Measurements from ENCODE around the gene KLK1.

Gene KLK1

DNA sequence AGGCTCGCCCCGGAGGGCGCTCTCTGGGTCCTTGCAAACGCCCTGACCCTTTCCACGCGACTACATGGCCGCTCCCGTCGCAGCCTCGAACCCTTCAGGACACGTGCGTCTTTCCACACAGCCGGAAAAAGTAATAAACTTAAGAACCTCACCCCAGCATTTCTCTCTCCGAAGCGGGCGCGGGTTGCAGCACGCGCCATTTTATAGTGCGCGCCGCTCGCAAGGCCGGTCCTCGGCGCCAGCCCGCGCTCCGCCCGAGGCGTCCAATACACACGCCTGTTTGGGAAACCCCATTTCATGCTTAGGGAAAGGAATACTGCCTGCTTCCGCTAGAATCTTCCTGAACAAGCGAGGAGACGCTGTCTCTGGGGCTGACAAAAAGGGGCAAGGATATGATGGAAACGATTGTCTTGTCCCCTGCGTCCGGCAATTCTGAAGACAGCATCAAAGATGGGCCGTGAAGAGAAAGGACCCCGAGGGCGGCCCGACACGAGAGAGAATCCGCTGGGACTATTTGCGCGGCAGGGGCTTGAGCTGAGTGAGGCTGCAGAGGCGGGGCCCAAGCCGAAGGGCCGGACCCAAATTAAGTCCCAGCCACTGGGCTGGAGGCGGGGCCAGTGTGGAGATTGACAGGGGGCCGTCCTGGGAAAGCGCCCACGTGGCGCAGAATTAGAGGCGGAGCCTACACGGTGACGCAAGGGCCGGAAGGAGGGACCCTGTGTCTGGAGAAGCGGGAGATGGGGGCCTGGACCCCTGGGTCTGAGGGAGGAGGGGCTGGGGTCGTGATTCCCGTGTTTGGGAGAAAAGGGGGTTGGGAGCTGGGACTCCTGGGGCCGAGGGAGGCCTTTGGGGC lies 18.9 kb downstream of the KLK1 start:
- peaks cover 43% of the 10 kb centered on the region for H3K4me1 Mint-ChIP-seq
- peak; percentile 99 for DNase-seq
- TF ChIP-seq, protein P1, sequence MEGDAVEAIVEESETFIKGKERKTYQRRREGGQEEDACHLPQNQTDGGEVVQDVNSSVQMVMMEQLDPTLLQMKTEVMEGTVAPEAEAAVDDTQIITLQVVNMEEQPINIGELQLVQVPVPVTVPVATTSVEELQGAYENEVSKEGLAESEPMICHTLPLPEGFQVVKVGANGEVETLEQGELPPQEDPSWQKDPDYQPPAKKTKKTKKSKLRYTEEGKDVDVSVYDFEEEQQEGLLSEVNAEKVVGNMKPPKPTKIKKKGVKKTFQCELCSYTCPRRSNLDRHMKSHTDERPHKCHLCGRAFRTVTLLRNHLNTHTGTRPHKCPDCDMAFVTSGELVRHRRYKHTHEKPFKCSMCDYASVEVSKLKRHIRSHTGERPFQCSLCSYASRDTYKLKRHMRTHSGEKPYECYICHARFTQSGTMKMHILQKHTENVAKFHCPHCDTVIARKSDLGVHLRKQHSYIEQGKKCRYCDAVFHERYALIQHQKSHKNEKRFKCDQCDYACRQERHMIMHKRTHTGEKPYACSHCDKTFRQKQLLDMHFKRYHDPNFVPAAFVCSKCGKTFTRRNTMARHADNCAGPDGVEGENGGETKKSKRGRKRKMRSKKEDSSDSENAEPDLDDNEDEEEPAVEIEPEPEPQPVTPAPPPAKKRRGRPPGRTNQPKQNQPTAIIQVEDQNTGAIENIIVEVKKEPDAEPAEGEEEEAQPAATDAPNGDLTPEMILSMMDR (IDR thresholded peaks at IDR 0.05), result no peak
- H3K9me3 Mint-ChIP-seq, result no peaks in the 10 kb centered on the region
- peaks cover 26% of the 10 kb centered on the region for H3K36me3 Mint-ChIP-seq (ENCODE audit: low read depth)
- peak overlapping the region; percentile 100 for H3K27ac Mint-ChIP-seq
- H3K4me3 Mint-ChIP-seq, result peak overlapping the region; percentile 99
- H3K27me3 Mint-ChIP-seq (ENCODE audit: low read depth, poor library complexity), result peaks cover 23% of the 10 kb centered on the region

DNA sequence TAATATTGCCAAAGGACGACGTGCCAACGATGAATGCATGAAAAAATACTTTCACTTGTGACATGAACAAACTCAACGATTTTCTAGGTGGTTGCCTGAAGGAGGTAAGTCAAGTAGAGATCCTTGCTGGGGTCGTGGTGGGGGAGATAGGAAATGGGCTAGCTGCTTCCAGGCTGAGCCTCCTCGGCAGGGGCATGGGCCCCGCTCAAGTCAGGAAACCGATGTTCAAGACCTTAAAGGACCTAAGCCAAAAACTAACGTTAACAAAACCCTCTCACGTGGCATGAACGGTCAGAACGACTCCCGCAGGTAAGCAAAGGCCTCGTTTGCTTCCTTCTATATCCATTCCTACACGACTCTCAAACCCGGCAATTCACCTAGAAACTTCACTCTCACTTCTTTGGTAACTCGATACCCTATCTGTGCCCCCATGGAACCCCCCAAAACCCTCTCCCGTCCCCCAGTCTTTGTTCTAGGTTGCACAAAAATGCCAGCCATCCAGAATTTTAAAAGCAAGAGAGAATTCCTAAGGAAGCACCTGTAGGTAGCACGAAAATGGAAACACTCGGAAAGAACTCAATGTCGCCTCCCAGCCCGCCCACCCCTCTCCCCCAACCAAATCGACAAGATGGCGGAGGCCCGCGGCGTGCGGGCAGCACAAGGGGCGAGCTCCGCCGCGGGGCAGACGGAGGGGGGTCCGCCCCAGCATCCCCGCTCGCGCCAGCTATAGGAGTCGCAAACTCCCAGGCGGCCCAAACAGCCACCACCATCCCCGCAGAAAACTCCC lies 19.8 kb downstream of the KLK1 start:
- peaks cover 26% of the 10 kb centered on the region for H3K36me3 Mint-ChIP-seq (ENCODE audit: low read depth)
- no peaks in the 10 kb centered on the region for H3K9me3 Mint-ChIP-seq
- H3K4me1 Mint-ChIP-seq, result peaks cover 43% of the 10 kb centered on the region
- H3K4me3 Mint-ChIP-seq, result peak overlapping the region; percentile 99
- peak; percentile 64 for DNase-seq
- H3K27ac Mint-ChIP-seq, result peak overlapping the region; percentile 100
- peaks cover 15% of the 10 kb centered on the region for H3K27me3 Mint-ChIP-seq (ENCODE audit: low read depth, poor library complexity)
- TF ChIP-seq, protein P1 (IDR thresholded peaks at IDR 0.05), result no peak

DNA sequence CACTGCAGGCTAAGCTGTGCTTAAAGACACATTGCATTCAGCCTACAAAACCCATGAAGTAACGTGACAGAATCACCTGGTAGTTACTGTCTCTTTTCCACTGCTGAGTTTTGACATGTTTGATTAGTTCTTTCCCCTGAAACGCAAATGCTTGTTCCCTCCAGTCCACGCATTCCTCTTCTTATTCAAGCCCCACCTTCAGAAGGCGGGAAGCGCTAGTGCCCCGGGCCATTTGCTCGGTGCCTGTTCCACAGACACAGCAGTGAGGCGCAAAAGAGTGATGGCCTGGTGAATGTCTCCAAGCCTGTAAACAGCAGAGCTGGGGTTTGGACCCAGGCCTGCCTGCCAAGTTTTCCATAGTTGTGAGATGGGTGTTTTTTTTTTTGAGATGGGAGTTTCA lies 22.5 kb downstream of the KLK1 start:
- DNase-seq, result no peak
- Mint-ChIP-seq H3K36me3 (ENCODE audit: low read depth) (peaks cover 26% of the 10 kb centered on the region), H3K4me3 (peak overlapping the region; percentile 55), H3K9me3 (no peaks in the 10 kb centered on the region), H3K27ac (no peak overlapping the region), H3K27me3 (ENCODE audit: low read depth, poor library complexity) (no peaks in the 10 kb centered on the region), H3K4me1 (peaks cover 41% of the 10 kb centered on the region)
- TF ChIP-seq, protein P1 (IDR thresholded peaks at IDR 0.05), result no peak

DNA sequence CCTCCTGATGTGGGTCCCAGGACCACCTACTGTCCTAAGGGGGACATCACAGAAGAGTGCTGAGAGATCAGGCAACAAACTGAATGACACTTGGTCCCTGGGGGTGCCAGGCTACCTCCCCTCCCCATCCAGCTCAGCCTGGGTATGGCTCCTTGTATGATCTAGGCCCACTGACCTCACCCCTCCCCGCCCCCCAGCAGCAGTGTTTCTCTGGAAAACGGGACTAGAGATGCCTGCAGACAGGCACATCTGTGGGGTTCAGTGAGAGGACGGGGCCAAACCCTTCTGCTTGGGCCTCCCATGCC lies 24.1 kb downstream of the KLK1 start:
- TF ChIP-seq, protein P1 (IDR thresholded peaks at IDR 0.05), result no peak

DNA sequence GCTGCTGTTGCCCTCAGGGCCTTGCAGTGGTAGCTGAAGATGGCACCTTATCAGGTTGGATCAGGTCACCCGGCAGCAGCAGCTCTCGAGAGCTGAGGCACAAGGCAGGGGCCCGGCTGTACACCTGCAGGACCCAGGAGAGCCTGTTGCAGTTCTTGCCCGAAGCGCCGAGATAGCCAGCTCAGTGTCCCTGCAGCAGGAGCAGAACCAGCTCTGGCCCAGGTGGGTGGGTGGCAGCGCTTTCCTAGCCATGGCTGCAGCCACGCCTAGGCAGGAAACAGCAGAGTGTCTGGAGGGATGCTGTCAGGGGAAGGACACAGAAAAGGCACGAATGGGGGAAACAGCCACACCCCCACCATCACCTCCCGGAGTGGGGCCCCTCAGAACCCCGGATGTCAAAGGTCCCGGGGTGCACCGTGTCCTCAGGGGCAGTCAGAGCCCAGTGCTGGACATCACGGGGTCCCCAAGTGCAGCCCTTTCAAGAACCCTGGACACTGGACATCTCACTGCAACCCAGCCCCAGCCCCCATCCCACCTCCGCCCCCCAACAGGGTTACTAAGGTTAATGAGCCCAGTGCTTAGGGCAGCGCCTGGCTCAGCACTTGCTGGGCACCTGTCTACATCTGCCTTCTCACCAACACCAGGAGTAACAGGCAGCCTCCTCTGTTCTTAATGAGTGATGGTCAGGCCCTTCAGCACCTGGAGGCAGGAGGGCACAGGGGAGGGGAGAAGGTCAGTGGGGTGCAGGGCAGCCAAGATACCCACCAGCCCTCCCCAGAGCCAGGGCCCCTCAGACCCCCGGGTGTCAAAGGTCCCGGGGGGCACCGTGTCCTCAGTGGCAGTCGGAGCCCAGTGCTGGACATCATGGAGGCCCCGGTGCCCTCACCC lies 24.7 kb downstream of the KLK1 start:
- peaks cover 26% of the 10 kb centered on the region for H3K36me3 Mint-ChIP-seq (ENCODE audit: low read depth)
- H3K27me3 Mint-ChIP-seq (ENCODE audit: low read depth, poor library complexity), result no peaks in the 10 kb centered on the region
- peaks cover 28% of the 10 kb centered on the region for H3K4me1 Mint-ChIP-seq
- TF ChIP-seq, protein P1 (IDR thresholded peaks at IDR 0.05), result no peak
- H3K4me3 Mint-ChIP-seq, result no peak overlapping the region
- DNase-seq, result no peak
- H3K27ac Mint-ChIP-seq, result no peak overlapping the region
- no peaks in the 10 kb centered on the region for H3K9me3 Mint-ChIP-seq

More for the DNA sequence above, 24.1 kb downstream of the KLK1 start:
- H3K27me3 Mint-ChIP-seq (ENCODE audit: low read depth, poor library complexity), result no peaks in the 10 kb centered on the region
- peaks cover 26% of the 10 kb centered on the region for H3K36me3 Mint-ChIP-seq (ENCODE audit: low read depth)
- no peaks in the 10 kb centered on the region for H3K9me3 Mint-ChIP-seq
- no peak overlapping the region for H3K27ac Mint-ChIP-seq
- no peak for DNase-seq
- H3K4me1 Mint-ChIP-seq, result peaks cover 31% of the 10 kb centered on the region
- no peak overlapping the region for H3K4me3 Mint-ChIP-seq
